GM12872 (cell line): Measurements from ENCODE around the gene USP2.
A peak's percentile ranks its signal among the peaks of the same experiment; 100 is the strongest.

Experiments used
- TF ChIP-seq, protein P1 (sequence below): IDR thresholded peaks from 3 replicates; pipeline ENCODE4 v1.5.1; 2011; ENCODE audit warnings: low read depth, mild to moderate bottlenecking, low read length, moderate library complexity; ENCODE audit not compliant: insufficient read depth

The USP2 gene

DNA sequence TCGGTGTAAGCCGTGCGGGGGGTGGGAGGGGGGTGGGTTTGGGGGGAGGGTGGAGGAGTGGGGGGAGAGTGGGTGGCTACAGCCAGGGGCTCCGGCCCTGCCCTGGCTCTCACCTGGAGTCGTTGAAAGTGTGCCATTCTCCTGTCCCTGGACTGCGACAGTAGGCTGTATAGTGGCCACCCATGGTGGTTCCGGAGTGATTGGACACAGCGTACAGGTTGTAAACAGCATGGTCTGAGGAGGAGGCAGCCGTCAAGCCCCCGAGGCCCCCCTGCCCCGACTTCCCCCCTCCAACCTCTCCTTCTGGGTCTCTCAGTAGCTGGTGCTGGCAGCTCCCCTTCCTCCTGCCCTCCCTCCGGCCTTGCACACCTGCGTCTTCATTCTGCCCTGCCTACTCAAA is 24.4 kb downstream of the USP2 start:
- TF ChIP-seq, protein P1, sequence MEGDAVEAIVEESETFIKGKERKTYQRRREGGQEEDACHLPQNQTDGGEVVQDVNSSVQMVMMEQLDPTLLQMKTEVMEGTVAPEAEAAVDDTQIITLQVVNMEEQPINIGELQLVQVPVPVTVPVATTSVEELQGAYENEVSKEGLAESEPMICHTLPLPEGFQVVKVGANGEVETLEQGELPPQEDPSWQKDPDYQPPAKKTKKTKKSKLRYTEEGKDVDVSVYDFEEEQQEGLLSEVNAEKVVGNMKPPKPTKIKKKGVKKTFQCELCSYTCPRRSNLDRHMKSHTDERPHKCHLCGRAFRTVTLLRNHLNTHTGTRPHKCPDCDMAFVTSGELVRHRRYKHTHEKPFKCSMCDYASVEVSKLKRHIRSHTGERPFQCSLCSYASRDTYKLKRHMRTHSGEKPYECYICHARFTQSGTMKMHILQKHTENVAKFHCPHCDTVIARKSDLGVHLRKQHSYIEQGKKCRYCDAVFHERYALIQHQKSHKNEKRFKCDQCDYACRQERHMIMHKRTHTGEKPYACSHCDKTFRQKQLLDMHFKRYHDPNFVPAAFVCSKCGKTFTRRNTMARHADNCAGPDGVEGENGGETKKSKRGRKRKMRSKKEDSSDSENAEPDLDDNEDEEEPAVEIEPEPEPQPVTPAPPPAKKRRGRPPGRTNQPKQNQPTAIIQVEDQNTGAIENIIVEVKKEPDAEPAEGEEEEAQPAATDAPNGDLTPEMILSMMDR: no peak

DNA sequence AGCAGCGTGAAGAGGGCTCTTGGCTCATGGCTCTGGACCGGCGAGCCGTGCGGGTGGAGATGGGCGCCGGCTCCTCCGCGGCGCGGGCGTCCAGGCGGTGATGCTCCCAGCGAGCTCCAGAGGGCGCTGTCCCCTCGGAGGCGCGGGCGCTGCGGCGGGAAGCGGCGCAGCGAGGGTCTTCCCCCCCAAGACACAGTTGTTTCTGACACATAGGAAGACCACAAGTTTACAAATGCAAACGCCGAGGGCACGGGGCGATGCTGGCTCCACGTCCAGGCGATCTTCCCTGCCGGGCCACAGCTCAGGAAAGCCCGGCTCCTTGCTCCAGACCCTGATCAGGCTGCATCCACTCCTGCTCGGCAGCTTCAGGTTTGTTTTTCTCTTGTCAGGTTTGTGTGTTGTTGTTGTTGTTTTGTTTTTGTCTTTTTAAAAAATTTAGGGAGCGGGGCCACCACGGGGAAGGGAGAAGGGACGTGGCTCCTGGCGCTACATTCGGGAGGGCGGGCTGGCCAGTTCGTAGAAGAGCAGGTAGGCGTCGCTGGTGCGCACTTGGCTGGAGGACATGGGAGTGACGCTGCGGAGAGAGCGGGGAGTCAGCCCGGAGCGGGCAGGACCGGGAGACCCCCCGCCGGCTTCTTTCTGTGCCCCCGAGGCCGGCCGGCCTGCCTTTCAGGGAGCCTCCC is 25.0 kb downstream of the USP2 start:
- TF ChIP-seq, protein P1: peak; percentile 92

GRCh38 chr11:119355091-119355843 is 26.2 kb downstream of the USP2 start:
- TF ChIP-seq, protein P1: no peak

GRCh38 chr11:119352857-119353260 is 28.6 kb downstream of the USP2 start:
- TF ChIP-seq, protein P1: no peak

GRCh38 chr11:119351232-119351631 is 30.3 kb downstream of the USP2 start:
- TF ChIP-seq, protein P1: no peak

DNA sequence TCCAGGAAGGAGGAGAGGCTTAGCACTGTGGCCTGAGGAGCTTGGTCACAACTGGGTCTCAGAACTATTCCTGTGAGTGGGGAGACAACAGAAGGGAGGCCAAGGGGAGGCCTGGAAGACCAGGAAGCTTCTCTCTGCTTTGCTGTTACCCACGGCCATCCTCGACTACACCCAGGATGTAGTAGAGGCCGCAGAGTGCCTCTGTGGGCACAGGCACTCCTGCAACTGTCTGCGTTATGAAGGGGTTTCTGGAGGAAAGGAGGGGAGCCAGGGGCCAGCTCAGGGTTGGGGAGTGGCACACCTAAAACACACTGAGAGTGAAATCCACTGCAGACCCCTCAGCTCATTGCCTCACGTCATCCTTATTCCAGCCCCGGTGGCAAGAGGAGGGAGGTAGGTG is 31.2 kb downstream of the USP2 start:
- TF ChIP-seq, protein P1: no peak

GRCh38 chr11:119347940-119348605 is 33.4 kb downstream of the USP2 start:
- TF ChIP-seq, protein P1: no peak
